CD4-positive, alpha-beta T cell treated with Interleukin-15 for 1 hour (primary cell): ENCODE data around the gene OMP.
A peak's percentile ranks its signal among the peaks of the same experiment; 100 is the strongest.
"Not testable (repeated sequence)": the region's sequence is repeated elsewhere in the genome, so short reads cannot be mapped to it uniquely, and the experiment has no call there.

Experiments
- DNase-seq: peaks from one replicate; pipeline ENCODE4 v3.0.0-alpha.2; 2020

OMP gene

DNA sequence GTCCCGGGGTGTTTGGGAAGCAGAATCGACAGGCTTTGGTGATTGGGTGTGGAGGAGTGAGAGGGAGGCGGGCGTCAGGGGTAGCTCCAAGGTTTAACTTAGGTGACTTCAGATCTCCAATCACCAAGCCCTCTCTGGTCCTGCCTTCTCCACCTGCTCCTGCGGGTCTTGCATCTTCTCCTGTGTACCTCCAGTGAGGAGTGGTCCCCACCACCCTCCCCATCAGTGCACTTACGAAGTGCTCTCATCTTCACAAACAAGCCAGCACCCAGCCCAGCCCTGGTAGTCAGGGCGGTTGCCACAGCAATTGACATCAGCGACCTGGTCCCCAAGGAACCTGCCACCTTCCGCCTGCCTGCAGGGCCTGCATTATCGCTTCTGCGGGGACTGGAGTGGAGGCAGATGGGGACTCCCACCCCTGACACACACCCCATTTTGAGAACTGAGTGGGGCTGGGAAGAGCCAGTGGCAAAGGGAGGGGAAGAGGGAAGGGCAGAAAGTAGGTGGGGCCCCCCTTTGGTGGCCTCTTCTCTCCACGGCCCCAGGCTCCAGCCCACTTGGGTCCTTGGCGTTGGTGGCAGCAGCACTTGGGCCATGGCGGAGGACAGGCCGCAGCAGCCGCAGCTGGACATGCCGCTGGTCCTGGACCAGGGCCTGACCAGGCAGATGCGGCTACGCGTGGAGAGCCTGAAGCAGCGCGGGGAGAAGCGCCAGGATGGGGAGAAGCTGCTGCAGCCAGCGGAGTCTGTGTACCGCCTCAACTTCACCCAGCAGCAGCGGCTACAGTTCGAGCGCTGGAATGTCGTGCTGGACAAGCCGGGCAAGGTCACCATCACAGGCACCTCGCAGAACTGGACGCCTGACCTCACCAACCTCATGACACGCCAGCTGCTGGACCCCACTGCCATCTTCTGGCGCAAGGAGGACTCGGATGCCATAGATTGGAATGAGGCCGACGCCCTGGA, at the start of gene OMP:
Gene OMP (plus strand): TSS at position 595 of the 965 bp plus-strand sequence. CDS start 0 bp downstream, at position 595.
- DNase-seq: no peak

DNA sequence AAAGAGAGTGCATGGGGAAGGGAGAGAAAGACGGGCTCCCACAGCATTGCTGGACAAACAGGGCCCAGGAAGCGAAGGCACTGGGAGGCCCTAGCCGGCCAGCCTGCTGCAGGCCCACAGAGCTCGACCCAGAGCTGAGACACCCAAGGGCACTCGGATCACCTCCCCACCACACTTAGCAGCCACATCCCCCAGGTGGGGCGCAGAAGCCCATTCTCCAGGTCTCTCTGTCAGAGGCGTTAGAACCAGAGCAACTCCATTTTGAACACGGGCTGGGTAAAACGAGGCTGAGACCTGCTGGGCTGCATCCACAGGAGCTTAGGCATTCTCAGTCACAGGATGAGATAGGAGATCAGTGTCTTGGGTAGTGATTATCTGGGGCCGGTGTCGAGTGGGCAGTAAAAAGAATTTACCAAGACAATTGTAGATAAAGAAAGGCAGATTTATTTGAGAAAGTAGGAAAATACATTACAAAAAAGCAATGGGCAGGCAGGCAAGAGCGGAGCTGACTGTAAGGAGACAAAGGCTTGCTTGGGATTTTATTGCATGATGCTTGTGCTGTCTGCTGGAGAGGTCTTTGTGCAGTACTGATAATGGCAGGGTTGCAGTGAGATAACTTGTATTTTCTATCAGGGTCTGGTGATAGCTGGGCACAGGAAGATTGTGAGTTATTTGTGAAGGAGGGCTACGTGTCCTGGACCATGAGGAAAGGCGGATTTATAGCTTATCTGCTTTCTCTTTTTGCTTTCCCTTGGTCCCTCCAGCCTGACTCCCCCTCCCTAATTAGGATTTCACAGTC, 49.2 kb upstream of the OMP start:
- no peak for DNase-seq

DNA sequence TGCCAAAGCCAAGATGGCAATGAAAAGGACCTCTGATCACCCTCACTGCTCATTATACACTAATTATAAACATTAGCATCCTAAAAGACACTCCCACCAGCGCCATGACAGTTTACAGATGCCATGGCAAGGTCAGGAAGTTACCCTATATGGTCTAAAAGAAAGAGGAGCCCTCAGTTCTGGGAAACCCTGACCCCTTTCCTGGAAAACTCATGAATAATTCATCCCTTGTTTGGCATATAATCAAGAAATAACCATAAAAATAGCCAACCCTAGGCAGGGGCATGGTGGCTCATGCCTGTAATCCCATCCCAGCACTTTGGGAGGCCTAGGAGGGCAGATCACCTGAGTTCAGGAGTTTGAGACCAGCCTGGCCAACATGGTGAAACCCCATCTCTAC, 48.6 kb upstream of the OMP start:
- no peak for DNase-seq

DNA sequence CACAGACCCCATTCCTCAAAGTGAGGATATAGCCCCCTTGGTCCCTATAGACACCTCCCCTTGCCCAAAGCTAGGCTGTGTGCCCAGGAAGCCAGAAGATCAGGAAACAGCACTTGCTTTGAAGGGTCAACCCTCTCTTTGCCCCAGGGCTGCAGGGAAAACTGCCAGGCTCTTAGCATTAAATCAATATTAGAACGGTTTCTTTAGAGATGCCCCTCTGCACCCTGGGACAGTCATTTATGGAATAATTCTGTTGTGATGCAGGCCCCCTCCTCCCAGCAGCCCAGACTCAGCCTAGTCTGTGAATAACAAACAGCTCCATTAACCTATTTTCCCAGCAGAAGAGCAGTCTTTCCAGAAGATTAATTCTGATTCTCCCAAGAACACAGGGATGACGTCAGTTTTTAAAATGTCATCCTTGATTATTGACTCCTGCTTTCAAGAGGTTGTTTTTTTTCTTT, 47.5 kb upstream of the OMP start:
- no peak for DNase-seq

DNA sequence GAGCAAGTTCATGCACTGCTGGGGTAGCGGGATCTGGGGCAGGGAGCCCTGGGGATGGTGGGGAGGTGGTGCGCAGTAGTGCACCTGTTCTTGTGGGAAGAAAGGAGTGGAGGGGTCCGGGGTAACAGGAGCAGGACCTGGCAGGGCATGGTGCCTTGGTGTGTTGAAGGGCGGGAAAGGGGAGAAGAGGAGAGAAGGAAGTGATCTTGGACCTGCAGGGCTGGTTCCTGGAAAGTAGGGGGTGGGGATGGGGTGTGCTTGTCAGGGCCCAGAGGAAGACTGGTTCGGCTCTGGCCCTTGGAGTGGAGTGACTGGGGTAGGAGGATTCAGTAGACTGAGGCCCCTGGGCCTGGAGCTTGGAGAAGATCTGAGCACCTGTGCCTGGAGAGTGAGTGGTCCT, 46.7 kb upstream of the OMP start:
- no peak for DNase-seq

- DNase-seq: no peak
Observed at GRCh38 chr11:77056814-77057402, 45.7 kb upstream of the OMP start.

- no peak for DNase-seq
Observed at GRCh38 chr11:77057938-77058474, 44.6 kb upstream of the OMP start.

DNA sequence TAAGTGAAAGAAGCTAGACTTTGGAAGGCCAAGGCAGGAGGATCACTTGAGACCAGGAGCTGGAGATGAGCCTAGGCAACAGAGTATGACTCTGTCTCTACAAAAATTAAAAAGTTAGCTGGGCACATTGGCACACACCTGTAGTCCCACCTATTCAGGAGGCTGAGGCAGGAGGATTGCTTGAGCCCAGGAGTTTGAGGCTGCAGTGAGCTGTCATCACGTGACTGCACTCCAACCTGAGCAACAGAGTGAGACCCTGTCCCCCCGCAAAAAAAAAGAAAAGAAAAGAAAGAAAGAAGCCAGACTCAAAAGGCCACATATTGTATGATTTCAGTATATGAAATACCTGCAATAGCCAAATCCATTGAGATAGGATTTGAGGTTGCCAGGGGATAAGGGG, 43.7 kb upstream of the OMP start:
- no peak for DNase-seq

DNA sequence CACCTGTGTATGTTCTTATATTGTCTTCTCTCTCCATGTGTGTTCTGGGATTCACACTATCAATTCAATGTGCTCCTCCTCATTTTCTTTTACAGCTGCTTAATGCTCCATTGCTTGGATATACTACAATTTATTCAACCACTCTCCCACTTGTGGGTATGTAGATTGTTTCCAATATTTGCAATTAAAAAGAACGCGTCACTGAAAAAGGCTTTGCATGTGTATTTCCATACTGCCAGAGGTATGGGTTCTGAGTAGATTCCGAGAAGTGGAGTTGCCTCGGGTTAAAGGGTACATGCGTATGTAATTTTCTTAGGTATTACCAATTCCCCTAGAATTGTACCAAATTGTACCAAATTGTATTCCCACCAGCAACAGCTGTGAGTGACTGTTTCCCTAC, 42.8 kb upstream of the OMP start:
- no peak for DNase-seq

DNA sequence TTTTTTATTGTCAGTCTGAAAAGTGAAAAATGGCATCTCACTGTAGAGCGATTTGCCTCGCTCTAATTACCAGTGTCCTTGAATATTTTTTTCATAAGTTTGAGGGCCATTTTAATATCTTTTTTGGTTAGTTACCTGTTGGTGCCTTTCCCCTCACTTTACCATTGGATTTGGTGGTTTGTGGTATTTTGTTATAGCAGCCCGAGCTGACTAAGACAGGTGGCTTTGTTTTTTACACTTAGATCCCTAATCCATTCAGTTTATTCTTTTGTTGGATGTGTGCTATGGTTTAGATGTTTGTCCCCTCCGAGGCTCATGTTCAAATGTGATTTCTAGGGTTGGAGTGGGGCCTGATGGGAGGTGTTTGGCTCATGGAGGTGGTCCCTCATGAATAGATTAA, 42.4 kb upstream of the OMP start:
- no peak for DNase-seq

- not testable (repeated sequence) for DNase-seq
Observed at GRCh38 chr11:77061258-77061657, 41.4 kb upstream of the OMP start.

DNA sequence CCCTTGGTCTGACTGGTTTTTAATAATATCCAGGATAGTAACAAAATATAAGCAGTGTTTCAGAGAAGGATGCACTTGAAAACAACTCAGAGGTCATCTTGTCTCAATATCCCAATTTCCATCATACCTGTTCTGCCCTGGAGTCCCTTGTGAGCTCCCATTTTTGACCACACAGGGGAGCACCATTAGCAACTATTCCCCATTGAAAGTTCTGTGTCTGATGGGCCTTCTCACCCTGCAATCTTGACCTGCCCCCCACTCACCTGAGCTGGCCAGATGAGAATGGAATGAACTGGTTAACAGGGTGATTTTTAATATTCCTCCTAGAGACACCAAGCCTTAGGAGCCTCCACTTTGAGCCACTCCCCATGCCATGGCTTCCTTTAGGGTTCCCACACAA, 39.7 kb upstream of the OMP start:
- no peak for DNase-seq

DNA sequence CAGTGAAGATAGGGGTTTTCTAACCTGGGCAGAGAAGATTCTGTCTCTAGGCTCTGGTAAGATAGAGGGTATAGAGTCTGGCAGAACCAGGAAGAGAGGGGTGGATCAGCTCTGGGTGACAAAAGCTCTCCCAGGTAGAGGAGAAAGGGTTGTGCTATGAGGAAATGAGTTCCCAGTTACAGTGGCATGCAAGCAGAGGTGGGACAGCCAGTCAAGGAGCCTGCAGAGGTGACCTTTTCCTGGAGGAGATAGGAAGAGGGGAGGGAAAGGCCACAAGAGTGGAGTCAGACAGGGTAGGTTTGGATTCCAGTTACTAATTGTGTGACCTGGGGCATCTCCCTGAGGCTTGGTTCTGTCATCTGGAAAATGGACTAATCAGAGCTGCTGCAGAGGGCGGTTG, 39.2 kb upstream of the OMP start:
- no peak for DNase-seq

GRCh38 chr11:77063861-77064260, 38.8 kb upstream of the OMP start:
- DNase-seq: no peak

DNA sequence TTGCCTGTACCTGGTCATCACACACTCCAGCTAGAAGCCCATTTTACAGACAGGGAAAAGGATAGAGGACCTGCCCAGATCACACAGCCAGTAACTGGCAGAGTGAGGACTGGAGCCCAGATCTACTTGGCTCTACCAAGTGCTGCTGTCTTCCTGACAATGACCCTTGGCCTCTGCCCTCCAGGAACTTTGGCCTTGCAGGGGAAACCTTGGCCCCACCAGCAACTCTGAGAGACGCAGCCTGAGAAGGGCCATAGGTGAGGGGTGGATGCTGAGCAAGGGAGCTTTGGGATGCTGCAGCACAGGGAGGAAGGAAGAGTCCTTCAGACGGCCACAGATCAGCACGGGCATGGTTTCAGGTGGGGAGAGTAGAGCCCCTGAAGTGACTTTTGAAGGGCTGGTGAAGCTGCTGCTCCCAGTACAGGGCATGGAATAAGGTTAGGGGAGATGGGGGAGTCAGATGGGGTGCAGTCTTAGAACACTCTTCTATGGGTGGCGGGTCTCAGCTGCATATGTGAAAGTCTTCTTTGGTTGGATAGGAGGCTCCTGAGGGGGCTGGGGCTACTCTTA, 37.9 kb upstream of the OMP start:
- no peak for DNase-seq

- no peak for DNase-seq
Observed at GRCh38 chr11:77065878-77066228, 36.8 kb upstream of the OMP start.

DNA sequence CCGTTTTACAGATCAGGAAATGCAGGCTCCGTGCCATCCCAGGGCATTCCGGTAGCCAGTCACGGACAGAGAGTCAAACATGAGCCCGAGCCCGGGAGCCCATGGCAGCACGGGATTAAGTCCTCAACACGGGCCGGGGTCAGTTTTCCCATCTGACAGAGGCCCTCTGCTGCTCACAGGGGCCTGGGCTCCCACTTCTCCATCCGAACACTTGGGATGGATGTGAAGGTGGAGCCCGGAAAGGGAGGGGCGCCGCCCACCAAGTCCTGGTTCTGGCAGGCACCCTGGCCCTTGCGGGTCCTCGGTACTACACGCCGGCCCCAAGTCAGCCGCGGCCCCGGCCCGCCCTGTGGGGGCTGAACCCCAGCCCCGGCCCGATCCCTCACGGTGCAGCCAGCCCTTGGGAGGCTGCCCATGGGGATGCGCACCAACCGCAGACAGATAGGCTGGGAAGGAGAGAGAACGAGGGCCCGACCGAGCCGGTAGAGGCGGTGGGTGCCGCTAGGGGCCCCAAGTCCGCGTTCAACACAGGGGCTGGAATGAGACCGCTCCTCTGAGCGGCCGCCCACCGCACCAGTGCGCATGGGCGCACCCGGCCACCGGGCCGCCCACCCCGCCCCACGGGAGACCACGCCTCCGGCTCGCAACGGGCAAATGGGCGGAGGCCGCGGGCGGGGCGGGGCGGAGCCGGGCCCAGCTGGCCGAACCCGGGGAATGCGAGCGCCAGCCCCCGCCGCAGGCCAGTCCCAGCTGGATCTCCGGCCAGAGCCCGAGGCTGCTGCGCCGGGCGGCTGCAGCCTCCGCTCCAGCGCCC, 36.2 kb upstream of the OMP start, which contains the start of gene CAPN5:
Gene CAPN5 (plus strand): TSS at position 743 of the 814 bp plus-strand sequence. CDS start 17,916 bp downstream, outside the sequence.
- peak; percentile 87 for DNase-seq

DNA sequence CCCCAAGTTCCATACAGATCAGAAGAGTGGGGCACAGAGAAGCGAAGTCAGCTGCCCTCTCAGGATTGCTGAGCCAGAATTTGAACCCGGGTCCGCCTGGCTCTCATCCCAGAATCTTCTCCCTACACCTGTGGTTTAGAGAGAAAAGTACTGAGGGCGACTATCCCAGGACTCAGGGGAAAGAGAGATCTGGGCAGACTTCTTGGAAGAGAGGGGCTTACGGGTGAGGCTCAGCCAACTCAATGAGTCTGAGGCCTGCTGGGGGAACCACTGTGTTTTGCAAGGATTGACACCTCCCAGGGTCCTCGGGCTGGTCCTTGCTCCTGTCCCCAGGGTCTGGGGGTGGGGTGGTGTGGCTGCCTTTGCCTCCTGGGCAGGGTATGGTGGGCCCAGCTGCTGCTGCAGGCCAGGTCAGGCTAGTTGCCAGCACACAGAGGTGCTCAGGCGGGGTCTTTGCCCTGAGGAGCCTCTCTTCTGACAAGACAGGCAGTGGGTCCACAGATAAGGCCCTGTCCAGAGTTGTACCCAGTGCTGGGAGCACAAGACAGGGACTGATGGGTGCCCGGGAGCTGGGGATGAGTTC, 34.7 kb upstream of the OMP start:
- no peak for DNase-seq

DNA sequence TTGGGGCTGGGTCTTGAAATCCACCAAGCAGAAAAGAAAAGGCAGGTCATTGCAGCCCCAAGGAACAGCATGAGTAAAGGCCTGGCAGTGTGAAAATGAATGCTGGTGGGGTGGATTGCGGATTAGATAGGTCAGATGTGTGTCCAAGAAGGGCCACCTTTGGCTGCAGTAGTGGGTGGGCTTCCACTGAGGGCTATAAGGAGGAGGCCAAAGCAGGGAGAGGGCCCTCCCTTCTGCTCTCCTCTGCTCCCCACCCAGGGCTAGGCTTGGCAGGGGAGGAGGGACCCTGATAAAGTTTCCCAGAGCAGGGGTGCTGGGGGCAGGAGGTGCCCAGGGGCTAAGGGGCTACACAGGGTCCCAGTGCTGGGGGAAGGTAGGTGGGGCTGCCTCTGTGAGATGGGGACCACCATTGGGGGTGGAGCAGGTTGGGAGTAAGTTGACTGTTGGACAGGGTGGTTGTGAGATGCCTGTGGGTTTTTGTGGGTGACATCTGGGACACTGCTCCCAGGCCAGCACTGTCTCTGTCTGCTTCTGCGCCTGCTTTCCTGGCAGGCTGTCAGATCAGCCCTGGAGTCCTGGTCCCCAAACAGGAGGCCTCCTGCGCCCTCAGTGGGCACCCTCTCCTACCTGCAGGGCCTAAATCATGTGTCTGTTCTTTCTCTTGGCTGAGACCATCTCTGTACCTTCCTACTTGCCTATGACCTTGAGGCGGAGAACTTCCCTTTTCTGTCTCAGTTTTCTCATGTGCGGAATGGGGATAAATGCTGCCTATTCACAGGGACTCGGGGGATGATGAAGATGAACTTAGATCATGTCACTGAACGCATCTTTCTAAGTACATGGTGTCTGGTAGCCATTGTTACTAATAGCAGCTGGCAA, 33.9 kb upstream of the OMP start:
- DNase-seq: no peak

DNA sequence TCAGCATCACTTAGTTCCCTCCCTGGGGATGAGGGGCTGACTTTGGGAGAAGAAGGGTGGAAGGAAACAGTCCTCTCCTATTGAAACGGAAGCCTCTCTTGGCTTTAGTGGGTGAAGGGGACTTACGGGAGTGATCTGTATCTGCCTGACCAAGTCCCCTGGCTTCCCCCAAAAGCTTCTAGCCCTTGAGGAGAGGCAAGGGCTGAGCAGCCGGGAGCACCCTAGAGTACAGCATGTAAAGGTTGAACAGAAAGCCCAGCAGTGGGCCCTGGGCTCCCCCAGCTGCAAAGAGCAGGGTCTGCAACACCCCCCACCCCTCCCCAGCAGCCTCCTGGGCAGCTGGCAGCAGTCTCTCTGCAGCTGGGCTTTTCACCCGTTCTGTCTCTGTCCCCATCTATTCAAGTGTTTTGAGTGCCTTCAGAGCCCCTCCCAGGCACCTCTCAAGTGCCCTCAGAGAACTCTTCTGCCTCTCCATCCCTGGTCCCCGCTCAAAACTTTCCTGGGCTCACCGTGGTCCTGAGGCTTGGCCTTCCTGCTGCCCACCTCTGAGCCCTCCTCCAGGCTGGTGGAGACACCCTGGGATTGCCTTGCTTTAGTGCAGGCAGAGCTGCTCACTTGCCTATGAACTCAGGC, 33.2 kb upstream of the OMP start:
- no peak for DNase-seq
